H1 (cell line): ENCODE results near the gene MGLL. TPM values are rescaled to one million over a fixed set of nuclear protein-coding genes. Genes with fewer than 3 reads are reported as not detected.

Experiments used
- BCL11A ChIP-seq, 2 experiments: IDR thresholded peaks; one replicate each; pipeline ENCODE4 v1.6.1; 2011; ENCODE audit warnings: low read depth in 2 of 2, low read length in 2 of 2, mild to moderate bottlenecking in 2 of 2
- CREB1 ChIP-seq: IDR thresholded peaks from 2 replicates; pipeline ENCODE4 v1.6.1; 2012; ENCODE audit warnings: inconsistent platforms
- KDM5A ChIP-seq: fragments of 200-600 bp; IDR thresholded peaks from 2 replicates; pipeline ENCODE4 v1.7.1; 2012; ENCODE audit warnings: mild to moderate bottlenecking, low read length, inconsistent platforms, mixed read lengths
- RXRA ChIP-seq: IDR thresholded peaks from 2 replicates; pipeline ENCODE4 v1.6.1; 2011; ENCODE audit warnings: low read depth, mild to moderate bottlenecking, low read length, moderate library complexity; ENCODE audit not compliant: insufficient read depth
- polyA plus RNA-seq, 7 experiments: library from polyadenylated mRNA; depleted of rRNA in 3 of 7; stranded (reverse) in 5 of 7; unstranded in 2 of 7; fragments of >200 nt in 5 of 7; fragments of 200-250 nt in 2 of 7; gene quantifications; 1 replicate in 5 of 7; 2 replicates in 1 of 7; 4 replicates in 1 of 7; pipeline versions ENCODE4 v1.2.1 to v1.2.3, GENCODE V29; 2011 to 2013; ENCODE audit warnings: missing spikeins in 2 of 7, mixed read lengths in 2 of 7
- total RNA-seq: library from RNA; stranded (reverse); fragmentation: NEBNext Ultra II Directional; extraction: Animal tissue kit (Norgen Biotek cat#: 25700); gene quantifications from 2 replicates; pipeline ENCODE4 v1.2.1, GENCODE V29; 2021

Gene MGLL
- total and polyA plus RNA-seq, 2 of the 8 experiments (the other 6 are each of a cell fraction or from before 2014, with no cell fraction given): 0.05 to 0.34 TPM

GRCh38 chr3:127753338-127753737 is 69.0 kb downstream of the MGLL start (continued):
- TF ChIP-seq BCL11A (IDR thresholded peaks at IDR 0.05; ENCODE audit: low read depth in 2 of 2, low read length in 2 of 2) (no peak), RXRA (no peak), CREB1 (no peak), KDM5A (no peak)
- TF ChIP-seq, all 59 proteins: peak for 0
